ENCODE results near the gene TBP.
"Not testable (repeated sequence)": the region's sequence is repeated elsewhere in the genome, so short reads cannot be mapped to it uniquely, and the experiment has no call there.

The TBP gene

DNA sequence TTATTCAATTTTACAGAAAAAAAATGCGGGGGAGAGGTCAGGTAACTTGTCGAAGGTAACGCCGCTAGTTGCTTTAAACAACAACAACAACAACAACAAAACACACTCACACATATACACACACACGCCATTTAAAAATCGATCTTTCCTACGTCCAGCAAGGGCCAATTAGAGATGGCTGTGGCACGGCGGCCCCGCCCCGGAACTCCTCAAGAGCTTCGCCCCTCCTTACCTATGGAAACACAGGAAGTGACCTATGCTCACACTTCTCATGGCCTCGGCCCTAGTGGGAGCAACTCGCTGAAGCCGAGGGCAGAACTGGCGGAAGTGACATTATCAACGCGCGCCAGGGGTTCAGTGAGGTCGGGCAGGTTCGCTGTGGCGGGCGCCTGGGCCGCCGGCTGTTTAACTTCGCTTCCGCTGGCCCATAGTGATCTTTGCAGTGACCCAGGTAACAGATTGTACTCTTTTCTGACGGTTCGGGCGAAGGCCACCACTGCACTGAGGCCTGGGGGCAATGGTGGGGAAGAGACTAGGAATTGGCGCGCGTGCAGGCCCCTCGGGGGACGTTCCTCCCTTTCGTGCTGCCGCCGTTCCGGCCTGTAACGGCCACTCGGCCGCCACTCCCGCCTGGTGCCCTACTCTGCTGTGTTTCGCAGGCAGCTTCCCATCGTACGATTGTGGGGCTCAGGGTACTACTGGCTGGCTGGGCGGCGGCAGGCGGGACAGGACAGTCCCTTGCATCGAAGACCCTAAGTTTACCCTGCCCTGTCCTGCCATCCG lies at the start of gene TBP:
TBP (plus strand) TSS at position 357 of the 783 bp plus-strand sequence. CDS start 2,661 bp downstream, outside the sequence.
- Mint-ChIP-seq H3K27me3 (ENCODE audit: low read depth) (no peaks in the 10 kb centered on the region), H3K36me3 (ENCODE audit: low read depth) (peaks cover 20% of the 10 kb centered on the region), H3K4me1 (peaks cover 21% of the 10 kb centered on the region), H3K27ac (no peak within 1 kb of the TSS), H3K4me3 (no peak within 1 kb of the TSS), H3K9me3 (no peaks in the 10 kb centered on the region)
- TF ChIP-seq, protein P1, sequence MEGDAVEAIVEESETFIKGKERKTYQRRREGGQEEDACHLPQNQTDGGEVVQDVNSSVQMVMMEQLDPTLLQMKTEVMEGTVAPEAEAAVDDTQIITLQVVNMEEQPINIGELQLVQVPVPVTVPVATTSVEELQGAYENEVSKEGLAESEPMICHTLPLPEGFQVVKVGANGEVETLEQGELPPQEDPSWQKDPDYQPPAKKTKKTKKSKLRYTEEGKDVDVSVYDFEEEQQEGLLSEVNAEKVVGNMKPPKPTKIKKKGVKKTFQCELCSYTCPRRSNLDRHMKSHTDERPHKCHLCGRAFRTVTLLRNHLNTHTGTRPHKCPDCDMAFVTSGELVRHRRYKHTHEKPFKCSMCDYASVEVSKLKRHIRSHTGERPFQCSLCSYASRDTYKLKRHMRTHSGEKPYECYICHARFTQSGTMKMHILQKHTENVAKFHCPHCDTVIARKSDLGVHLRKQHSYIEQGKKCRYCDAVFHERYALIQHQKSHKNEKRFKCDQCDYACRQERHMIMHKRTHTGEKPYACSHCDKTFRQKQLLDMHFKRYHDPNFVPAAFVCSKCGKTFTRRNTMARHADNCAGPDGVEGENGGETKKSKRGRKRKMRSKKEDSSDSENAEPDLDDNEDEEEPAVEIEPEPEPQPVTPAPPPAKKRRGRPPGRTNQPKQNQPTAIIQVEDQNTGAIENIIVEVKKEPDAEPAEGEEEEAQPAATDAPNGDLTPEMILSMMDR (IDR thresholded peaks at IDR 0.05; ENCODE audit: unreplicated experiment in 3 of 3): no peak

DNA sequence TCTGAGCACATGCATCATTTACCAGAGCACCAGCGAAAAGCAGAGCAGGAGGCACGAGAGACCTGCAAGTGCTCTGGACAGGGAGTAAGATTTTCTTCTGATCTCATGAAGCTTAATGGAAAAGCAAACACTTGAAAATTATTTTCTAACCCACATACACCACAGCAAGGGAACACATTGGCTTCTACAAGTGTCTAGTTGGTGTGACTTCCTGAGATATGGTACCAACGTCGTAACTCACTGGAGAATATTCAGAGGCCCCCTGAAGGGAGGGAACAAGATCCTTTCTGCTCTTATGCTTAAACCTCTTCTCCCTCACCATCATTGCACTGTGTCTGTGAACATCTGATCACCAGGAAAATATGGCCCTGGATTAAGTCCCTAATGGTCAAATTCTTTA lies 49.7 kb upstream of the TBP start:
- H3K27ac Mint-ChIP-seq: no peak overlapping the region
- H3K4me1 Mint-ChIP-seq: peaks cover 8% of the 10 kb centered on the region
- peaks cover 8% of the 10 kb centered on the region for H3K36me3 Mint-ChIP-seq (ENCODE audit: low read depth)
- peaks cover 16% of the 10 kb centered on the region for H3K27me3 Mint-ChIP-seq (ENCODE audit: low read depth)
- TF ChIP-seq, protein P1 (IDR thresholded peaks at IDR 0.05; ENCODE audit: unreplicated experiment in 3 of 3): no peak
- H3K9me3 Mint-ChIP-seq: peaks cover 28% of the 10 kb centered on the region
- no peak overlapping the region for H3K4me3 Mint-ChIP-seq

DNA sequence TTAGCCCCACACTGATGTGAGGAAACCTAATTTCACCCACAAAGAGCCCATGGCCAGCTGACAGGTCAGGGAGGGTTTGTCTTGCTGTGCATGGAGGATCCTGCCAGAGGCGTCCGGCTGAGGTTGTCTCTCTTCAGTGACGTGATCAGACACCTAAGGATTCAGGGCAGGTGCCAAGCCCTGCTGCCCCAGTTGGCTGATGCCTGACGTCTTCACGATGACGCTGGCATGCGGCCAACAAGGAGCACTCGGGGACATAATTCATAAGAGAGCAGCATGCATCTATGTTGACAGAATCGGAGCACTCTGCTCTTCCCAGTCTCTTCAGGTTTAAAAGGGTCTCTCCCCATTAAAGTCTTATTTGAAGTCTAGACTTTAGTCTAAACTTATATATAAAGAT lies 48.9 kb upstream of the TBP start:
- Mint-ChIP-seq H3K4me1 (peaks cover 8% of the 10 kb centered on the region), H3K36me3 (ENCODE audit: low read depth) (peaks cover 8% of the 10 kb centered on the region), H3K27me3 (ENCODE audit: low read depth) (peaks cover 16% of the 10 kb centered on the region), H3K27ac (no peak overlapping the region), H3K4me3 (no peak overlapping the region), H3K9me3 (peaks cover 24% of the 10 kb centered on the region)
- TF ChIP-seq, protein P1 (IDR thresholded peaks at IDR 0.05; ENCODE audit: unreplicated experiment in 3 of 3): no peak

DNA sequence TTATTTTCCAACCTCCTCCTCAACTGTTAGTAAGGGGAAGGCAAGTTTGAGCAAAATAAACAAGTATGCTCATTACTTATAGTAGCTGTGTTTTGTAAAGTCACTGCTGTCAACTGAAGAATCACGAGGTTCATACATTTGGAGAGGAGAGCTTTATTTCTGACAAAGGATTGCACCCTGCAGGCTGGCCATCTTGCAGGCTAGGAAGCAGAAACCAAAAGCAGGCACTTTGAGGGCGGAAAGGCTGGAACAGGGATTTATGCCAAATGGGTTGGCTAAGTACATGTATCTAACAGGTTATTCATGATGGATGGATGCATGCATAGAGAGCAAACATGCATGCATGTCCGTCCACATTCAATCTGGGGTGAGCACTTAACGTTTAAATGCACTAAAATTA lies 47.7 kb upstream of the TBP start:
- H3K36me3 Mint-ChIP-seq (ENCODE audit: low read depth): peaks cover 4% of the 10 kb centered on the region
- peaks cover 13% of the 10 kb centered on the region for H3K9me3 Mint-ChIP-seq
- H3K27me3 Mint-ChIP-seq (ENCODE audit: low read depth): peaks cover 6% of the 10 kb centered on the region
- no peak overlapping the region for H3K4me3 Mint-ChIP-seq
- TF ChIP-seq, protein P1 (IDR thresholded peaks at IDR 0.05; ENCODE audit: unreplicated experiment in 3 of 3): no peak
- peaks cover 8% of the 10 kb centered on the region for H3K4me1 Mint-ChIP-seq
- H3K27ac Mint-ChIP-seq: no peak overlapping the region

DNA sequence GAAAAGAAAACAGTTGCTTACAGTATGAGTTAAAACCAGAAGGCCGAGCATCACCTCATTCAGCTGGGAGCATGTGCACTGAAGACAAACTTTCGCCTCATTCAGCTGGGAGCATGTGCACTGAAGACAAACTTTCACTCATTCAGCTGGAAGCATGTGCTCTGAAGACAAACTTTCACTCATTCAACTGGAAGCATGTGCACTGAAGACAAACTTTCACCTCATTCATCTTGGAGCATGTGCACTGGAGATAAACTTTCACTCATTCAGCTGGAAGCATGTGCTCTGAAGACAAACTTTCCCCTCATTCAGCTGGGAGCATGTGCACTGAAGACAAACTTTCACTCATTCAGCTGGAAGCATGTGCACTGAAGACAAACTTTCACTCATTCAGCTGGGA lies 46.4 kb upstream of the TBP start:
- not testable (repeated sequence) for H3K4me3 Mint-ChIP-seq; H3K4me1 Mint-ChIP-seq; H3K9me3 Mint-ChIP-seq; H3K27me3 Mint-ChIP-seq (ENCODE audit: low read depth); H3K36me3 Mint-ChIP-seq (ENCODE audit: low read depth); H3K27ac Mint-ChIP-seq

DNA sequence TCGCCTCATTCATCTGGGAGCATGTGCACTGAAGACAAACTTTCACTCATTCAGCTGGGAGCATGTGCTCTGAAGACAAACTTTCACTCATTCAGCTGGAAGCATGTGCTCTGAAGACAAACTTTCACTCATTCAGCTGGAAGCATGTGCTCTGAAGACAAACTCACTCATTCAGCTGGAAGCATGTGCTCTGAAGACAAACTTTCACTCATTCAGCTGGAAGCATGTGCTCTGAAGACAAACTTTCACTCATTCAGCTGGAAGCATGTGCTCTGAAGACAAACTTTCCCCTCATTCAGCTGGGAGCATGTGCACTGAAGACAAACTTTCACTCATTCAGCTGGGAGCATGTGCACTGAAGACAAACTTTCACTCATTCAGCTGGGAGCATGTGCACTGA lies 45.9 kb upstream of the TBP start:
- H3K27me3 Mint-ChIP-seq (ENCODE audit: low read depth); H3K9me3 Mint-ChIP-seq; H3K27ac Mint-ChIP-seq; H3K4me1 Mint-ChIP-seq; H3K36me3 Mint-ChIP-seq (ENCODE audit: low read depth); H3K4me3 Mint-ChIP-seq: not testable (repeated sequence)

DNA sequence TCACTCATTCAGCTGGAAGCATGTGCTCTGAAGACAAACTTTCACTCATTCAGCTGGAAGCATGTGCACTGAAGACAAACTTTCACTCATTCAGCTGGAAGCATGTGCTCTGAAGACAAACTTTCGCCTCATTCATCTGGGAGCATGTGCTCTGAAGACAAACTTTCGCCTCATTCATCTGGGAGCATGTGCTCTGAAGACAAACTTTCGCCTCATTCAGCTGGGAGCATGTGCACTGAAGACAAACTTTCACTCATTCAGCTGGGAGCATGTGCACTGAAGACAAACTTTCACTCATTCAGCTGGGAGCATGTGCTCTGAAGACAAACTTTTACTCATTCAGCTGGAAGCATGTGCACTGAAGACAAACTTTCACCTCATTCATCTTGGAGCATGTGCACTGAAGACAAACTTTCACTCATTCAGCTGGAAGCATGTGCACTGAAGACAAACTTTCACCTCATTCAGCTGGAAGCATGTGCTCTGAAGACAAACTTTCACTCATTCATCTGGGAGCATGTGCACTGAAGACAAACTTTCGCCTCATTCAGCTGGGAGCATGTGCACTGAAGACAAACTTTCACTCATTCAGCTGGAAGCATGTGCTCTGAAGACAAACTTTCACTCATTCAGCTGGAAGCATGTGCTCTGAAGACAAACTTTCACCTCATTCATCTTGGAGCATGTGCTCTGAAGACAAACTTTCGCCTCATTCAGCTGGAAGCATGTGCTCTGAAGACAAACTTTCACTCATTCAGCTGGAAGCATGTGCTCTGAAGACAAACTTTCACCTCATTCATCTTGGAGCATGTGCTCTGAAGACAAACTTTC lies 45.1 kb upstream of the TBP start:
- not testable (repeated sequence) for H3K27me3 Mint-ChIP-seq (ENCODE audit: low read depth); H3K4me1 Mint-ChIP-seq; H3K4me3 Mint-ChIP-seq; H3K36me3 Mint-ChIP-seq (ENCODE audit: low read depth); H3K27ac Mint-ChIP-seq
- peaks cover 16% of the 10 kb centered on the region for H3K9me3 Mint-ChIP-seq

Data from nephron (organoid).